HepG2 (cell line): ENCODE results near the gene KIF1B. TPM values are rescaled to one million over a fixed set of nuclear protein-coding genes. Genes with fewer than 3 reads are reported as not detected.

ENCODE experiments used
- ATAC-seq: fragments of 200-7000 bp; cut with Tn5 transposase; 3 replicates; pipeline ENCODE4 v1.9.1; 2020; ENCODE audit warnings: mild to moderate bottlenecking, moderate library complexity
- BruUV-seq: library from RNA; stranded (reverse); fragments of 400-500 nt; replicated peaks from 2 replicates; lab custom pipeline; 2021; lab: Mats Ljungman, UMichigan
- CTCF ChIA-PET: fragments of 300-600 bp; formaldehyde crosslinking; extraction: SDS; loops from one replicate; lab custom pipeline; 2021; ENCODE audit warnings: low total read pairs, inconsistent platforms, low intra/inter-chr PET ratio; lab: Yijun Ruan, JAX
- POLR2A ChIA-PET: fragments of 350-600 bp; sonication (Branson Sonifier 250); formaldehyde crosslinking; loops from one replicate; lab custom pipeline; 2020; ENCODE audit warnings: antibody characterized with exemption, inconsistent platforms; lab: Yijun Ruan, JAX
- DNase-seq: peaks from one replicate; pipeline ENCODE4 v3.0.0-alpha.2; 2015; ENCODE audit warnings: low spot score
- FAIRE-seq: peaks from 3 replicates; lab custom pipeline; 2011; peaks lifted over from hg19 to GRCh38; lab: Jason Lieb, UNC
- H2AFZ ChIP-seq: one replicate; pipeline ENCODE4 v1.6.1; 2011; ENCODE audit warnings: low read length, inconsistent platforms
- H3K27ac ChIP-seq: fragments of 300-600 bp; 3 replicates; pipeline ENCODE4 v1.8.0; 2011; ENCODE audit warnings: mixed run types, mild to moderate bottlenecking, mixed read lengths, low read length, inconsistent platforms; ENCODE audit not compliant: insufficient read depth; ENCODE audit errors: extremely low read length
- H3K27me3 ChIP-seq, 2 experiments: fragments of 200-600 bp in 1 of 2; 2 replicates in 1 of 2; 3 replicates in 1 of 2; pipeline versions ENCODE4 v1.6.0 to v1.8.0; 2011; ENCODE audit warnings: low read length in 2 of 2, mild to moderate bottlenecking in 2 of 2, moderate library complexity in 2 of 2, inconsistent platforms in 1 of 2; ENCODE audit not compliant: insufficient read depth in 2 of 2, control insufficient read depth in 1 of 2
- H3K36me3 ChIP-seq, 2 experiments: fragments of 200-600 bp in 1 of 2; replicated peaks in 1 of 2; 2 replicates in 1 of 2; 3 replicates in 1 of 2; pipeline versions ENCODE4 v1.5.1 to v1.8.0; 2011; ENCODE audit warnings: low read length in 2 of 2, inconsistent platforms in 1 of 2; ENCODE audit not compliant: insufficient read depth in 2 of 2, control insufficient read depth in 1 of 2
- H3K4me1 ChIP-seq: 2 replicates; pipeline ENCODE4 v1.5.1; 2012; ENCODE audit warnings: low read length, inconsistent platforms; ENCODE audit not compliant: insufficient read depth
- H3K4me2 ChIP-seq: 2 replicates; pipeline ENCODE4 v1.6.0; 2011; ENCODE audit warnings: low read depth, low read length, inconsistent platforms
- H3K4me3 ChIP-seq, 3 experiments: fragments of 200-600 bp in 1 of 3; sonication (generic), shearing (Covaris generic) in 1 of 3; replicated peaks in 1 of 3; 2 replicates each; pipeline ENCODE4 v1.5.1; 2011 to 2016; ENCODE audit warnings: low read length in 3 of 3, inconsistent platforms in 2 of 3, low read depth in 2 of 3, mild to moderate bottlenecking in 2 of 3, control low read depth in 1 of 3, mixed read lengths in 1 of 3; ENCODE audit not compliant: insufficient read depth in 1 of 3
- H3K79me2 ChIP-seq: one replicate; pipeline ENCODE4 v1.6.1; 2011; ENCODE audit warnings: low read length, inconsistent platforms; ENCODE audit not compliant: insufficient read depth
- H3K9ac ChIP-seq: 2 replicates; pipeline ENCODE4 v1.6.0; 2011; ENCODE audit warnings: mild to moderate bottlenecking, low read depth, low read length, inconsistent platforms; ENCODE audit not compliant: insufficient read depth
- H3K9me3 ChIP-seq: 2 replicates; pipeline ENCODE4 v1.5.1; 2012; ENCODE audit warnings: mild to moderate bottlenecking, low read length
- H4K20me1 ChIP-seq: 2 replicates; pipeline ENCODE4 v1.6.0; 2011; ENCODE audit warnings: inconsistent platforms, mild to moderate bottlenecking, low read length, moderate library complexity; ENCODE audit not compliant: insufficient read depth
- ARID3A ChIP-seq: IDR thresholded peaks from 2 replicates; pipeline ENCODE4 v1.6.1; 2012; ENCODE audit warnings: low read depth, low read length, improper control_type of control experiment
- BRF2 ChIP-seq: sonication (generic); formaldehyde crosslinking; IDR thresholded peaks from 2 replicates; pipeline ENCODE4 v1.8.1; 2022; ENCODE audit warnings: mild to moderate bottlenecking, missing genetic modification reagents
- HIC2 ChIP-seq: sonication (generic); formaldehyde crosslinking; IDR thresholded peaks from 2 replicates; pipeline ENCODE4 v1.9.0; 2022; ENCODE audit warnings: low read depth, missing genetic modification reagents
- SMARCE1 ChIP-seq: fragments of 450-650 bp; IDR thresholded peaks from 2 replicates; pipeline ENCODE4 v1.6.1; 2017; ENCODE audit warnings: borderline replicate concordance
- SNRNP70 ChIP-seq: fragments of 200-400 bp; formaldehyde crosslinking; IDR thresholded peaks from 2 replicates; pipeline ENCODE4 v1.6.1; 2017; ENCODE audit warnings: mild to moderate bottlenecking, low read depth, low read length, moderate library complexity
- ZNF318 ChIP-seq: sonication (generic); formaldehyde crosslinking; IDR thresholded peaks from 2 replicates; pipeline ENCODE4 v1.4.0; 2020; ENCODE audit warnings: mild to moderate bottlenecking, missing genetic modification reagents
- ZNF780A ChIP-seq: sonication (generic); formaldehyde crosslinking; IDR thresholded peaks from 2 replicates; pipeline ENCODE4 v1.8.0; 2022; ENCODE audit warnings: mild to moderate bottlenecking, missing genetic modification reagents, moderate library complexity
- ZNF781 ChIP-seq: sonication (generic); formaldehyde crosslinking; IDR thresholded peaks from 2 replicates; pipeline ENCODE4 v1.5.1; 2020; ENCODE audit warnings: borderline replicate concordance, mild to moderate bottlenecking, missing genetic modification reagents; ENCODE audit errors: not compliant biosample characterization
- WGBS: methylation state at CpG from one replicate; pipeline ENCODE4 v1.1.6; 2017; ENCODE audit warnings: low lambda C conversion rate; 5-methylcytosine and 5-hydroxymethylcytosine counted together
- in situ Hi-C: cut with HindIII; loops from 2 replicates; pipeline ENCODE4 v1.10.0; 2017; ENCODE audit warnings: low pct_unique_long_range_greater_than_20kb; ENCODE audit not compliant: extremely low pct_ligation_motif_present
- intact Hi-C: fragments of 100-400 bp; cut with micrococcal nuclease; formaldehyde crosslinking; loops from one replicate; pipeline ENCODE4 v1.10.0; 2022; ENCODE audit not compliant: unreplicated experiment
- polyA plus RNA-seq, 8 experiments: library from polyadenylated mRNA; depleted of rRNA in 3 of 8; stranded (reverse) in 7 of 8; unstranded in 1 of 8; fragments of >200 nt; fragmentation: Illumina TruSeq in 4 of 8; extraction: Trizol in 4 of 8; gene quantifications; 2 replicates each; pipeline versions ENCODE4 v1.2.1 to v1.2.3, GENCODE V29; 2011 to 2016; ENCODE audit warnings: low read depth in 4 of 8, missing spikeins in 1 of 8, mixed read lengths in 1 of 8; ENCODE audit not compliant: insufficient read depth in 1 of 8
- total RNA-seq, 5 experiments: library from RNA; depleted of rRNA; stranded (reverse); fragments of >200 nt; fragmentation: Illumina TruSeq; extraction: Trizol; gene quantifications; 2 replicates each; pipeline ENCODE4 v1.2.3, GENCODE V29; 2016; ENCODE audit warnings: low read depth in 1 of 5

Gene KIF1B
- total and polyA plus RNA-seq, 2 of the 13 experiments (the other 11 are each of a cell fraction or from before 2014, with no cell fraction given): 26.7 to 32.5 TPM

- intact Hi-C loops: no loop called here
- POLR2A ChIA-PET: no interaction called here
- Histone ChIP-seq H2AFZ (no peak overlapping the region), H3K4me1 (no peaks in the 10 kb centered on the region), H3K9me3 (no peaks in the 10 kb centered on the region), H3K36me3 (peaks cover 16 to 40% of the 10 kb centered on the region in 2 experiments), H3K27ac (no peak overlapping the region), H3K4me3 (no peak overlapping the region), H3K79me2 (no peaks in the 10 kb centered on the region), H4K20me1 (no peaks in the 10 kb centered on the region), H3K9ac (no peak overlapping the region), H3K4me2 (no peak overlapping the region), H3K27me3 (no peaks in the 10 kb centered on the region)
- TF ChIP-seq ZNF780A (no peak), SNRNP70 (no peak), HIC2 (no peak), ZNF318 (CRISPR knock-in tag) (no peak), ZNF781 (CRISPR knock-in tag) (no peak), ARID3A (no peak), BRF2 (CRISPR knock-in tag) (no peak), SMARCE1 (no peak)
- DNase-seq (no peak), ATAC-seq (no peak), FAIRE-seq (no peak)
- in situ Hi-C loops: no loop called here
- no TSS peak for BruUV-seq
- CTCF ChIA-PET: no interaction called here
- 94% methylated on average over 6 of the region's 6 CpGs for WGBS
Observed at GRCh38 chr1:10368194-10368593, 157.8 kb downstream of the KIF1B start.
